GM20000 (cell line): ENCODE data around the gene CYP2F1.

ENCODE experiments used
- DNase-seq: peaks from one replicate; pipeline ENCODE4 v3.0.0; 2012; ENCODE audit warnings: low spot score
- CTCF ChIP-seq: IDR thresholded peaks from 2 replicates; pipeline ENCODE4 v1.5.1; 2012; ENCODE audit warnings: mild to moderate bottlenecking, control low read depth; ENCODE audit errors: extremely low read depth, missing control alignments

CYP2F1 gene

GRCh38 chr19:41114132-41114531 is at the start of gene CYP2F1:
TSS of gene CYP2F1 (plus strand) at chr19:41114432. CDS start at chr19:41116189, 1,757 bp downstream.
- no peak for DNase-seq
- TF ChIP-seq CTCF, result no peak

GRCh38 chr19:41064974-41065569 is 49.2 kb upstream of the CYP2F1 start:
- TF ChIP-seq CTCF, result no peak
- no peak for DNase-seq

GRCh38 chr19:41076286-41076685 is 37.9 kb upstream of the CYP2F1 start:
- no peak for TF ChIP-seq CTCF
- no peak for DNase-seq

- no peak for TF ChIP-seq CTCF
- DNase-seq, result no peak
Measured at GRCh38 chr19:41083516-41083915, 30.7 kb upstream of the CYP2F1 start.

DNA sequence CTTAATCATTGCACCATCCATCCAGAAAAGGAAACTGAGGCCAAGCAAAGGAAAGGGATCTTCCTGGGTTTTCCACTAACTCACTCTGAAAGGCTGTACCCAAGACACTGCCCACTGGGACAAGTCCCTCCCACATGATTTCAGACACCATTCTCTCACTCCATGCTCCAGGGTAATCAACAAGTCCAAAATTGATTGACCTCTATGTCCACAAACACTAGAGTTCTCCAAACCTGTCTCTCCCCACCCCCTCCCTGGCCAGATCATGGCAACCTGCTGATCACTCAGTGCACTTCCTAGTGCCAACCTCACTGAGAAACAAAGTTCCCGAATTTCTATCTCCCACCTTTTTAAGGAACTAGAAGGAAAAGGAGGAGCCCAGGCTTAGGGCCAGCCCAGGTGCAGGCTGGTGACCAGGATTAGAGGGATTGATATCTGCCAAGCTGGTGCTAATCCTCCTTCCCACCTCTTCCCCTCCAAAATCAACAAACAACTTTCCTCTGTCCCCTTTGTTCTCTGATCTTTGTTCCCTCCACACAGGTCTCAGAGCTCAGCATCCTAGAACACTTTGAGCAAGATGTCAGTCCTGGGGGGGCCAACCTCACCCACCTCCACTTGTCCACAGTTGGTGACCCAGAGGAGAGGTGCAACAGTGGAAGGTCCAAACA is 28.4 kb upstream of the CYP2F1 start:
- DNase-seq, result no peak
- no peak for TF ChIP-seq CTCF

DNA sequence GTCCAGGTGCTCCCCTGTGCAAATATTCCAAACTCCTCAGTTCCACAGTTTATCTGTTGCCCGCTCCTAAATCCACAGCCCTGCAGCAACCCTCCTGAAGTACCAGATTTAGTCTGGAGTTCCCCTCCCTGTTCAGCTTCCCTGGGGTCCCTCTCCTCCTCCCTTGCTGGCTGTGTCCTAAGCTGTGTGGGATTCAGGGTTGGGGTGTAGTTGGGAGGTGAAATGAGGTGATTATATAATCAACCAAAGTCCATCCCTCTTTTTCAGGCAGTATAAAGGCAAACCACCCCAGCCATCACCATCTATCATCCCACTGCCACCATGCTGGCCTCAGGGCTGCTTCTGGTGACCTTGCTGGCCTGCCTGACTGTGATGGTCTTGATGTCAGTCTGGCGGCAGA is 26.1 kb upstream of the CYP2F1 start, which contains the start of gene CYP2A13:
Gene CYP2A13, plus strand, starts transcription at position 301 of the 400 bp plus-strand sequence. Its CDS starts 21 bp downstream, at position 322.
- no peak for TF ChIP-seq CTCF
- DNase-seq, result peak; percentile 8

DNA sequence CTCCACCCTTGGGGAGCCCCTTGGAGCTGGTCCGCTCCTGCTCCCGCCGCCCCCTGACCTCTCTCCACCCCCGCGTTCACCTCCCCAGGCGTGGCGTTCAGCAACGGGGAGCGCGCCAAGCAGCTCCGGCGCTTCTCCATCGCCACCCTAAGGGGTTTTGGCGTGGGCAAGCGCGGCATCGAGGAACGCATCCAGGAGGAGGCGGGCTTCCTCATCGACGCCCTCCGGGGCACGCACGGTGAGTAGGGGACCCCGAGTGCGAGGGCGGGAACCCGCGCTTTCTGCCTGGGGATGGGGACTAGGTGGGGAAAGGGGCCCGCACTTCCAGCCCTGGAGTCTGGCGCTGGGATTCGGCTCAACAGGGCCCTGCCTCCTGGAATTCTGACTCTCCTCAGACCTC is 24.3 kb upstream of the CYP2F1 start:
- DNase-seq, result peak; percentile 1
- TF ChIP-seq CTCF, result no peak
